Activated CD8-positive, alpha-beta memory T cell treated with anti-CD3 and anti-CD28 coated beads, Interleukin-2, amount 50 U/mL, for 24 hours (primary cell): ENCODE results near the gene TSPO.

Experiments used
- DNase-seq: peaks from one replicate; pipeline ENCODE4 v3.0.0-alpha.2; 2020; ENCODE audit errors: extremely low read depth

TSPO gene

GRCh38 chr22:43159484-43160178 is 8.3 kb downstream of the TSPO start:
- no peak for DNase-seq

- DNase-seq = no peak
Measured at GRCh38 chr22:43160497-43161126, 9.3 kb downstream of the TSPO start.

GRCh38 chr22:43162412-43163150 is 11.2 kb downstream of the TSPO start:
- no peak for DNase-seq

- DNase-seq = no peak
Measured at GRCh38 chr22:43163241-43163795, 12.0 kb downstream of the TSPO start.

- no peak for DNase-seq
Measured at GRCh38 chr22:43164636-43165035, 13.3 kb downstream of the TSPO start.

GRCh38 chr22:43166132-43166930 is 15.0 kb downstream of the TSPO start:
- DNase-seq = no peak

GRCh38 chr22:43167001-43167589 is 15.7 kb downstream of the TSPO start:
- no peak for DNase-seq

GRCh38 chr22:43168471-43169309 is 17.3 kb downstream of the TSPO start:
- DNase-seq = no peak

- DNase-seq = no peak
Measured at GRCh38 chr22:43169310-43170130, 18.2 kb downstream of the TSPO start.

- no peak for DNase-seq
Measured at GRCh38 chr22:43170131-43170480, 18.7 kb downstream of the TSPO start.

GRCh38 chr22:43171019-43171491 is 19.7 kb downstream of the TSPO start:
- no peak for DNase-seq

- DNase-seq = no peak
Measured at GRCh38 chr22:43171607-43172006, 20.2 kb downstream of the TSPO start.

GRCh38 chr22:43172191-43172590 is 20.8 kb downstream of the TSPO start:
- DNase-seq = no peak

GRCh38 chr22:43173566-43173965 is 22.2 kb downstream of the TSPO start:
- DNase-seq = no peak

GRCh38 chr22:43173976-43174720 is 22.8 kb downstream of the TSPO start:
- DNase-seq = no peak

GRCh38 chr22:43174941-43175531 is 23.7 kb downstream of the TSPO start:
- DNase-seq = no peak

GRCh38 chr22:43176090-43176489 is 24.7 kb downstream of the TSPO start:
- no peak for DNase-seq

- DNase-seq = no peak
Measured at GRCh38 chr22:43177479-43177878, 26.1 kb downstream of the TSPO start.
